NCI-H446 (cell line): ENCODE data around the gene CDY2A.
"Not testable (repeated sequence)": the region's sequence is repeated elsewhere in the genome, so short reads cannot be mapped to it uniquely, and the experiment has no call there.

ENCODE experiments used
- DNase-seq, 2 experiments: peaks; one replicate each; lab custom pipeline; 2025; lab: John Stamatoyannopoulos, UW

CDY2A gene

DNA sequence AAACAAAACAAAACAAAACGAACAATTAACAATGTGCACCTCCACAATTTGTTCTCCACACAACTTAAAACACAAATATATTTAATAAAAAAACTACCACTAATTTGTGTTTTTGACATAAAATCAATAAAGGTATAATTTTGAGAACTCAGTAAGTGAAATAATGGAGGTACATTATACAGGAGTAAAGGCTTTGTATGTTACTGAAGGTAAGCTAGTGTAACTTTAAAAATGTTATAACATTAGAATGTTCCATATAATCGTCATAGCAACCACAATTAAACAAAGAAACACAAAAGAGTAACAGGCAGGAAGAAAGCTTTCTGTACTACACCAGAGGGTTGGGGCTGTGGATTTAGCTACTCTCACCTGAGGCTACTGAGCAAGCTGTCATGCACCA, at the start of gene CDY2A:
Gene CDY2A, plus strand, starts transcription at position 301 of the 400 bp plus-strand sequence. CDS start 328 bp downstream, outside the sequence.
- not testable (repeated sequence) for DNase-seq

DNA sequence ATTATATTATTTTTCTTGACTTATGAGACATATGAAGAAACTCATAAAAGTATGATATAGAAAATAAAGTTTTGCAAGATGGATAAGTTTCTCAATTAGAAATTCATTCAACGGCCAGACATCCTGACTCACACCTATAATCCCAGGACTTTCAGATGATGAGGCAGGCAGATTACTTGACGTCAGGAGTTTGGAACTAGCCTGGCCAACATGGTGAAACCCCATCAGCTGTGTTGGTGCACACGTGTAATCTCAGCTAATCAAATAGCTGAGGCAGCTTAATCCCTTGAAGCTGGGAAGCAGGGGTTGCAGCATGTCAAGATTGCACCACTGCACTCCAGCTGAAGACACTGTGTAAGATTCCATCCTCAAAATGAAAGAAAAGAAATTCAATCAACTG, 28.0 kb upstream of the CDY2A start:
- DNase-seq = not testable (repeated sequence)

GRCh38 chrY:17998266-17998665, 27.3 kb upstream of the CDY2A start:
- not testable (repeated sequence) for DNase-seq

DNA sequence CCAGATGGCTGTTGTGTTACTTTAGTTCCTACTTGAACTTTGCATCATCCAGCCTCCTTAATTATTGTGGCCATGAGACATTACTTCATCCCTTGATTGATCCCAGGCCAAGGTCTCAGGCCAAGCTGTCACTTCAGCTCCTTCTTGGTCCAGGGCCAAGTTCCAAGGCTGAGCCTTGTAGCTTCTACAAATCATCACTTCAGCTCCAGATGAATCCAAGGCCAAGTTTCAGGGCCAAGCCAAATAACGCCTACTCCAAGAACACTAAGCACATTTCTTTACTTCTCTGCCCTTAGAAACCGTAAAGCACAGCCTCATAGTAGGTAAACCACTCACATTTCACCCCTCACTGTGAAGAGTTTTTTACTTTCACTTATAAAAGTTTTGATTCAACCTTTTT, 1.7 kb upstream of the CDY2A start:
- not testable (repeated sequence) for DNase-seq

GRCh38 chrY:18028845-18029244, 3.3 kb downstream of the CDY2A start:
- not testable (repeated sequence) for DNase-seq

- not testable (repeated sequence) for DNase-seq
Observed at GRCh38 chrY:18030178-18030577, 4.6 kb downstream of the CDY2A start.

GRCh38 chrY:18034100-18034814, 8.7 kb downstream of the CDY2A start:
- not testable (repeated sequence) for DNase-seq

- not testable (repeated sequence) for DNase-seq
Observed at GRCh38 chrY:18034864-18035263, 9.3 kb downstream of the CDY2A start.

DNA sequence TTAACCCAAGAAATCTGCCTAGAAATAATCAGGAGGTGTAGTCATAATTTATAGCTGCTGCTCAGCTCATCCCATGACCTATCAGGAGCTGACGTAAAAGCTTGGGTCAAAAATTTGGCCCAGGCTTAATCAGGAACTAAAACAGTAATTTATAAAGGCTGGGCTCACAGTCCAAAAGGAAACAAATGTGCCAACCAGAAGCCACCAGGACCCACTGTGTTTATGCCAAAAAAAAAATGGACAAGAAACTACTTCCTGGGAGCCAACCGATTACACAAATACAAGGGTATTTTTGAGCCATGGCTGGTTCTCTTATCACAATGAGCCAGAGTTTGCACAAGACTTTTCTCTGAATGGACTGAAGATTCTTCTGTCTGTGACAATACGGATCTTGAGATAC, 19.4 kb downstream of the CDY2A start:
- DNase-seq = not testable (repeated sequence)

DNA sequence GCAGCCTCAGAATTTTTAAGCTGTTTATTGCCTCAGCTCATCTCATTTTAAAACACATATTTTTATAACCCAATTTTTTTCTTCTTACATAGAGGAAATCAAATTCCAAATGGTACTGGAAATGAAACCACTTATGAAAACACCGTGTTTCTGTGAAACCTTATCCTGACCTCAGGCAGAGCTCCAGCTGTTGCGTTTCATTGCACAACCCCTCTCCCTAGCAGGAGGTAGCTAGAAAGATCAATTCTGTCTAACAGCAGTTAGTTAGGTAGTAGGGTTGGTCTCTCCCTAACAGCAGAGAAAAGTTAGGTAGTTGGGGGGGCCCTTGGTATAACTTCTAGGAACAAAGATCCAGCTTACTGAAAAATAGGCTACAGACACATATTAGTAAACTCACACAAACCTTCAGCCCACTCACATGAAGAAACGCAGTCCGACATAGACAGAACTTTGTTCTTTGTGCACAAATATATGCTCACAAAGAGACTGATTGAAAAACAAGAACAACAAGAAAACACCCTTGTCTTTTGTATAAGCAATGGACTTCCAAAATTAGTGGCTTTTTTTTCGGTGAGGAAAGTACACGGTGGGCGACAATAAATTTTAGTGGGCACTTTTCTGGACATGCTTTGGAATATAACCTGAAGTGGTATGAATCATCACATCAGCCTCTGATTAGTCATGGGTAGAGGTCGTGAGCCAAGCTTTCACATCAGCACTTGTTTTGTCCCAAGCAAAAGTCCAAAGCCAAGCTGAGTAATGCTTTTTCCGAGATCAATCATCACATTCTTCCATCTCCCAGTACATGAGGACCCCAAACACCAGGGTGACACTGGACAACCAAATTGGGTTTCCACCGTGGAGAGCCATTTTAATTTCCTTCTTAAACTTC, 22.8 kb downstream of the CDY2A start:
- DNase-seq = not testable (repeated sequence)

DNA sequence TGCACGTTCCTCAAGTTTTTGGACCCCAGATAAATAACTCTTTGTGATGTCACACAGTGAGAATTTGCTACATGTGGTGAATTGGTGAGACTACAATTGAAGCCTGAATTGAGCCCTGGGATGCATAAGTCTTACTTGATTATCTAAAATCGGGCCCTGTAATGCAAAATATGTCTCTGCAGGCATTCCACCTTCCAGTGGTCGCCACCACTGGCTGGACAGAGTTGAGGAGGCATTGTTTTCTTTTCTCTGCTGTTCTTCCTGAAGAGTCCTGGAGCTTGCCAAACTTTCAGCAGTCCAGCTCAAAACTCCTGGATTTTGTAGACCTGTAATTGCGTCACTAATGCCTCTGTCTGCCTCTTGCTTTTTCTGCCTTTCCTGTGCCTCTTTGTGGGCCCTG, 23.5 kb downstream of the CDY2A start:
- DNase-seq = not testable (repeated sequence)

DNA sequence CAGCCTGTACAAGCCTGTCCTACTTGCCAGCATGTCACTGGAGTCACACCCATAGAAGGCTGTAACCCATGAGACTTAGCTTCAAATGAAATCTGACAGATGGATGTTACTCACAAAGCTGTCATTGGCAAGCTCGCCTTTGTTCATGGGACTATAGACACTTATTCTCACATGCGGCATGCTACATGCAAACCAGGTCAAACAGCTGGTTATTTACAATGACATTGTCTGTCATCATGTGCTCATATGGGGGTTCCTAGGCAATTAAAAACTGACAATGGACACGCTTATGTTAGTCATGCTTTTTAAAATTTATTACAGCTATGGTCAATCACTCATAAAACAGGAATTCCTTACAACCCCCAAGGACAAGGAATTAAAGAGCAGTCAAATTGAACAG, 30.9 kb downstream of the CDY2A start:
- not testable (repeated sequence) for DNase-seq

DNA sequence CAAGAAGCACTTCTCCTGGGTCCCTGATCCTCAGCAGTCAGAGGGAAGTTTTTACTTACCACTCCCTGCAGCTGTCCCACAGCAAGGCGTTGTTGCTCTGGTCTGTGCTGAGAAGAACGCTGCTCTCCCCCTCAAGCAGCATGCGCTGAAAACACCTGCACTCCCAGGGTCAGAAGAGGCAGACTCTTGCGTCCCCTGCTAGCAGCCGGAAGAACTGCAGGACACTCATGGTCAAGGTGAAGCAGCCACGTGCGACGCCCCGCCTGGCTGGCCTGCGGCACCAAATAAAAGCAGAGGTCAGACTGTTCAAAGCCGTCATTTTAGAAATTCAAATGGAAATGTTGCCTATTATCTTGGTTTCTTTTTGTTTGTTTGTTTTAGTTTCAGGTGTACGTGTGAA, 47.9 kb downstream of the CDY2A start:
- not testable (repeated sequence) for DNase-seq
